ENCODE data around the gene CLEC7A. TPM values are rescaled to one million over a fixed set of nuclear protein-coding genes. Genes with fewer than 3 reads are reported as not detected.

CLEC7A gene
- total and polyA plus RNA-seq, 2 donors (not counting 1 experiment from before 2014, with no cell fraction given), result 0.03 TPM; not detected in 1

GRCh38 chr12:10132850-10133370 is 2.9 kb upstream of the CLEC7A start:
- Histone ChIP-seq H3K4me3 (replicated peaks in 1 of 4; ENCODE audit: control extremely low read depth in 1 of 4, insufficient read depth in 1 of 4, low read depth in 3 of 4, low read length in 4 of 4) (no peak overlapping the region), H3K4me1 (ENCODE audit: control insufficient read depth, extremely low read depth, insufficient read depth, low read length) (no peaks in the 10 kb centered on the region), H3K36me3 (ENCODE audit: control insufficient read depth, insufficient read depth, low read length) (no peaks in the 10 kb centered on the region), H4K20me1 (ENCODE audit: control insufficient read depth, extremely low read depth, insufficient read depth, low read length) (no peaks in the 10 kb centered on the region), H3K9me3 (ENCODE audit: control insufficient read depth, insufficient read depth, low read depth, low read length) (no peaks in the 10 kb centered on the region), H3K9ac (ENCODE audit: insufficient read depth, low read length) (no peak overlapping the region), H2AFZ (ENCODE audit: low read length) (no peak overlapping the region), H3K27me3 (ENCODE audit: control insufficient read depth, insufficient read depth, low read length) (no peaks in the 10 kb centered on the region), H3K4me2 (ENCODE audit: extremely low read depth, insufficient read depth, low read length) (no peak overlapping the region), H3K27ac (ENCODE audit: insufficient read depth, low read length) (no peak overlapping the region), H3K79me2 (ENCODE audit: control insufficient read depth, insufficient read depth, low read length) (no peaks in the 10 kb centered on the region)
- DNase-seq (ENCODE audit: low read depth in 2 of 2), result no peak
- TF ChIP-seq, protein P1, sequence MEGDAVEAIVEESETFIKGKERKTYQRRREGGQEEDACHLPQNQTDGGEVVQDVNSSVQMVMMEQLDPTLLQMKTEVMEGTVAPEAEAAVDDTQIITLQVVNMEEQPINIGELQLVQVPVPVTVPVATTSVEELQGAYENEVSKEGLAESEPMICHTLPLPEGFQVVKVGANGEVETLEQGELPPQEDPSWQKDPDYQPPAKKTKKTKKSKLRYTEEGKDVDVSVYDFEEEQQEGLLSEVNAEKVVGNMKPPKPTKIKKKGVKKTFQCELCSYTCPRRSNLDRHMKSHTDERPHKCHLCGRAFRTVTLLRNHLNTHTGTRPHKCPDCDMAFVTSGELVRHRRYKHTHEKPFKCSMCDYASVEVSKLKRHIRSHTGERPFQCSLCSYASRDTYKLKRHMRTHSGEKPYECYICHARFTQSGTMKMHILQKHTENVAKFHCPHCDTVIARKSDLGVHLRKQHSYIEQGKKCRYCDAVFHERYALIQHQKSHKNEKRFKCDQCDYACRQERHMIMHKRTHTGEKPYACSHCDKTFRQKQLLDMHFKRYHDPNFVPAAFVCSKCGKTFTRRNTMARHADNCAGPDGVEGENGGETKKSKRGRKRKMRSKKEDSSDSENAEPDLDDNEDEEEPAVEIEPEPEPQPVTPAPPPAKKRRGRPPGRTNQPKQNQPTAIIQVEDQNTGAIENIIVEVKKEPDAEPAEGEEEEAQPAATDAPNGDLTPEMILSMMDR (conservative IDR thresholded peaks at IDR 0.05 in 1 of 2, IDR thresholded peaks at IDR 0.05 in 1 of 2; ENCODE audit: low read depth in 1 of 2, low read length in 2 of 2), result no peak
- no peak for TF ChIP-seq EZH2 (IDR thresholded peaks at IDR 0.05; ENCODE audit: low read length, missing control alignments)

GRCh38 chr12:10131111-10131690 is 1.2 kb upstream of the CLEC7A start:
- Histone ChIP-seq H3K4me3 (replicated peaks in 1 of 4; ENCODE audit: control extremely low read depth in 1 of 4, insufficient read depth in 1 of 4, low read depth in 3 of 4, low read length in 4 of 4) (no peak overlapping the region), H3K79me2 (ENCODE audit: control insufficient read depth, insufficient read depth, low read length) (no peaks in the 10 kb centered on the region), H3K9me3 (ENCODE audit: control insufficient read depth, insufficient read depth, low read depth, low read length) (no peaks in the 10 kb centered on the region), H3K4me2 (ENCODE audit: extremely low read depth, insufficient read depth, low read length) (no peak overlapping the region), H3K27me3 (ENCODE audit: control insufficient read depth, insufficient read depth, low read length) (no peaks in the 10 kb centered on the region), H3K4me1 (ENCODE audit: control insufficient read depth, extremely low read depth, insufficient read depth, low read length) (no peaks in the 10 kb centered on the region), H3K36me3 (ENCODE audit: control insufficient read depth, insufficient read depth, low read length) (no peaks in the 10 kb centered on the region), H3K27ac (ENCODE audit: insufficient read depth, low read length) (no peak overlapping the region), H4K20me1 (ENCODE audit: control insufficient read depth, extremely low read depth, insufficient read depth, low read length) (no peaks in the 10 kb centered on the region), H3K9ac (ENCODE audit: insufficient read depth, low read length) (no peak overlapping the region), H2AFZ (ENCODE audit: low read length) (no peak overlapping the region)
- TF ChIP-seq, protein P1 (conservative IDR thresholded peaks at IDR 0.05 in 1 of 2, IDR thresholded peaks at IDR 0.05 in 1 of 2; ENCODE audit: low read depth in 1 of 2, low read length in 2 of 2), result no peak
- TF ChIP-seq EZH2 (IDR thresholded peaks at IDR 0.05; ENCODE audit: low read length, missing control alignments), result no peak
- DNase-seq (ENCODE audit: low read depth in 2 of 2), result no peak

GRCh38 chr12:10128687-10129086 is 1.3 kb downstream of the CLEC7A start:
- Histone ChIP-seq H2AFZ (ENCODE audit: low read length) (no peak overlapping the region), H3K9ac (ENCODE audit: insufficient read depth, low read length) (no peak overlapping the region), H3K27me3 (ENCODE audit: control insufficient read depth, insufficient read depth, low read length) (no peaks in the 10 kb centered on the region), H3K4me1 (ENCODE audit: control insufficient read depth, extremely low read depth, insufficient read depth, low read length) (no peaks in the 10 kb centered on the region), H3K27ac (ENCODE audit: insufficient read depth, low read length) (no peak overlapping the region), H3K36me3 (ENCODE audit: control insufficient read depth, insufficient read depth, low read length) (no peaks in the 10 kb centered on the region), H4K20me1 (ENCODE audit: control insufficient read depth, extremely low read depth, insufficient read depth, low read length) (no peaks in the 10 kb centered on the region), H3K4me3 (replicated peaks in 1 of 4; ENCODE audit: control extremely low read depth in 1 of 4, insufficient read depth in 1 of 4, low read depth in 3 of 4, low read length in 4 of 4) (no peak overlapping the region), H3K4me2 (ENCODE audit: extremely low read depth, insufficient read depth, low read length) (no peak overlapping the region), H3K9me3 (ENCODE audit: control insufficient read depth, insufficient read depth, low read depth, low read length) (no peaks in the 10 kb centered on the region), H3K79me2 (ENCODE audit: control insufficient read depth, insufficient read depth, low read length) (no peaks in the 10 kb centered on the region)
- TF ChIP-seq, protein P1 (conservative IDR thresholded peaks at IDR 0.05 in 1 of 2, IDR thresholded peaks at IDR 0.05 in 1 of 2; ENCODE audit: low read depth in 1 of 2, low read length in 2 of 2), result no peak
- no peak for TF ChIP-seq EZH2 (IDR thresholded peaks at IDR 0.05; ENCODE audit: low read length, missing control alignments)
- no peak for DNase-seq (ENCODE audit: low read depth in 2 of 2)
